Panc1 (cell line): ENCODE data around the gene PLEKHA7. TPM values are rescaled to one million over a fixed set of nuclear protein-coding genes. Genes with fewer than 3 reads are reported as not detected.

Source experiments
- ATAC-seq: fragments of 200-7000 bp; cut with Tn5 transposase; 2 replicates; pipeline ENCODE4 v1.9.1; 2020; ENCODE audit warnings: mild to moderate bottlenecking, moderate library complexity
- BruUV-seq: library from RNA; stranded (reverse); fragments of 400-500 nt; replicated peaks from 2 replicates; lab custom pipeline; 2021; lab: Mats Ljungman, UMichigan
- CTCF ChIA-PET: fragments of 300-600 bp; sonication (Branson Sonifier 250); formaldehyde crosslinking; loops from one replicate; lab custom pipeline; 2022; ENCODE audit warnings: antibody characterized with exemption; lab: Charles Lee
- POLR2A ChIA-PET: fragments of 300-600 bp; sonication (Branson Sonifier 250); formaldehyde crosslinking; loops from one replicate; lab custom pipeline; 2022; ENCODE audit warnings: antibody characterized with exemption; lab: Charles Lee
- DNase-seq: peaks from one replicate; pipeline ENCODE4 v3.0.0-alpha.2; 2010; ENCODE audit warnings: low read depth, low spot score
- H3K27ac ChIP-seq: 2 replicates; pipeline ENCODE4 v1.5.1; 2011; ENCODE audit warnings: mild to moderate bottlenecking, low read length, inconsistent platforms
- H3K27me3 ChIP-seq: fragments of 200-500 bp; sonication (Bioruptor generic); 2 replicates; pipeline ENCODE4 v1.6.0; 2014; ENCODE audit warnings: low read length, inconsistent platforms; ENCODE audit not compliant: control insufficient read depth, insufficient read depth
- H3K36me3 ChIP-seq: fragments of 200-500 bp; sonication (Bioruptor generic); 2 replicates; pipeline ENCODE4 v1.5.1; 2014; ENCODE audit warnings: inconsistent platforms, mild to moderate bottlenecking, low read length, moderate library complexity; ENCODE audit not compliant: control insufficient read depth, insufficient read depth
- H3K4me1 ChIP-seq: 2 replicates; pipeline ENCODE4 v1.5.1; 2011; ENCODE audit warnings: inconsistent platforms, mild to moderate bottlenecking, low read length, moderate library complexity; ENCODE audit not compliant: control insufficient read depth, insufficient read depth
- H3K4me3 ChIP-seq, 2 experiments: 2 replicates each; pipeline ENCODE4 v1.5.1; 2011 to 2012; ENCODE audit warnings: low read depth in 2 of 2, low read length in 2 of 2, mild to moderate bottlenecking in 2 of 2, inconsistent platforms in 1 of 2, moderate library complexity in 1 of 2
- H3K9me3 ChIP-seq: fragments of 200-500 bp; sonication (Bioruptor generic); 2 replicates; pipeline ENCODE4 v1.5.1; 2014; ENCODE audit warnings: low read depth, mild to moderate bottlenecking, inconsistent platforms, low read length, moderate library complexity; ENCODE audit not compliant: control insufficient read depth, insufficient read depth
- POLR2AphosphoS5 ChIP-seq: IDR thresholded peaks from 2 replicates; pipeline ENCODE4 v1.6.1; 2012; ENCODE audit warnings: mild to moderate bottlenecking, low read depth, low read length, moderate library complexity
- SIN3A ChIP-seq: IDR thresholded peaks from 2 replicates; pipeline ENCODE4 v1.6.1; 2012; ENCODE audit warnings: low read depth, mild to moderate bottlenecking, low read length, moderate library complexity, borderline replicate concordance; ENCODE audit not compliant: insufficient read depth
- TCF7L2 ChIP-seq: IDR thresholded peaks from 2 replicates; pipeline ENCODE4 v1.6.1; 2011; ENCODE audit warnings: mild to moderate bottlenecking, low read depth, low read length, inconsistent platforms
- in situ Hi-C: cut with HindIII; loops from 2 replicates; pipeline ENCODE4 v1.10.0; 2016; ENCODE audit warnings: low sequenced_read_pairs, low pct_unique_long_range_greater_than_20kb
- intact Hi-C: fragments of 100-400 bp; cut with micrococcal nuclease; formaldehyde crosslinking; loops from one replicate; pipeline ENCODE4 v1.10.0; 2022; ENCODE audit not compliant: unreplicated experiment
- total RNA-seq: library from RNA; stranded (reverse); gene quantifications from one replicate; pipeline ENCODE4 v1.2.1, GENCODE V29; 2021; ENCODE audit not compliant: unreplicated experiment
- TF ChIP-seq, protein P1 (sequence below), 2 experiments: IDR thresholded peaks; 2 replicates each; pipeline ENCODE4 v1.6.1; 2011 to 2012; ENCODE audit warnings: low read depth in 2 of 2, control low read depth in 1 of 2, low read length in 1 of 2, mild to moderate bottlenecking in 1 of 2, moderate library complexity in 1 of 2; ENCODE audit not compliant: insufficient read depth in 1 of 2
- TF ChIP-seq, protein P2 (sequence below): fragments of 450-650 bp; IDR thresholded peaks from 2 replicates; pipeline ENCODE4 v1.5.1; 2017; ENCODE audit warnings: mild to moderate bottlenecking

The PLEKHA7 gene
- total RNA-seq, 1 experiment from 2014 or later, result 11.6 TPM

DNA sequence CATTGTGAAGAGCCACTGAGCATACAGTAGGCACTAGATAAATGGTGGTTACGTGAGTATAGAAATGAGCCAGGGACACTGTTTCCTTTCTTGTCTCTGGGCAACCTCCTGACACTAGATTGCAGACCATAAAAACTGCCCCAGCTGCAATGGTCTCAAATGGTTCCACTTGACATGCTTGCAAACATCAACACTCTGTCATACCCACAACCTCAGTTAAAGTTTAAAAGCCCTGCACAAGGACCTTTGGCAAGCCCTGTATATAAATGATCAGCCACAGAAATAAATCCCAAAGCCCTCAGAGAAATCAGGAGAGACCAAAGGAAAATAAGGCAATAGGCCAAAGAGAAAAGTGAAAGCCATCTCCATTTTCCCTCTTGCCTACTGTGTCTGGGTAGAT, 20.7 kb downstream of the PLEKHA7 start:
- H3K36me3 ChIP-seq, result no peaks in the 10 kb centered on the region
- in situ Hi-C loops, result no loop called here
- no peak for DNase-seq
- no peak overlapping the region for H3K4me3 ChIP-seq
- CTCF ChIA-PET, result no interaction called here
- H3K27me3 ChIP-seq, result no peaks in the 10 kb centered on the region
- H3K27ac ChIP-seq, result no peak overlapping the region
- no peak for ATAC-seq
- H3K4me1 ChIP-seq, result no peaks in the 10 kb centered on the region
- intact Hi-C loops, result no loop called here
- TF ChIP-seq SIN3A, result no peak
- no peak for TF ChIP-seq POLR2AphosphoS5
- TF ChIP-seq, protein P1, sequence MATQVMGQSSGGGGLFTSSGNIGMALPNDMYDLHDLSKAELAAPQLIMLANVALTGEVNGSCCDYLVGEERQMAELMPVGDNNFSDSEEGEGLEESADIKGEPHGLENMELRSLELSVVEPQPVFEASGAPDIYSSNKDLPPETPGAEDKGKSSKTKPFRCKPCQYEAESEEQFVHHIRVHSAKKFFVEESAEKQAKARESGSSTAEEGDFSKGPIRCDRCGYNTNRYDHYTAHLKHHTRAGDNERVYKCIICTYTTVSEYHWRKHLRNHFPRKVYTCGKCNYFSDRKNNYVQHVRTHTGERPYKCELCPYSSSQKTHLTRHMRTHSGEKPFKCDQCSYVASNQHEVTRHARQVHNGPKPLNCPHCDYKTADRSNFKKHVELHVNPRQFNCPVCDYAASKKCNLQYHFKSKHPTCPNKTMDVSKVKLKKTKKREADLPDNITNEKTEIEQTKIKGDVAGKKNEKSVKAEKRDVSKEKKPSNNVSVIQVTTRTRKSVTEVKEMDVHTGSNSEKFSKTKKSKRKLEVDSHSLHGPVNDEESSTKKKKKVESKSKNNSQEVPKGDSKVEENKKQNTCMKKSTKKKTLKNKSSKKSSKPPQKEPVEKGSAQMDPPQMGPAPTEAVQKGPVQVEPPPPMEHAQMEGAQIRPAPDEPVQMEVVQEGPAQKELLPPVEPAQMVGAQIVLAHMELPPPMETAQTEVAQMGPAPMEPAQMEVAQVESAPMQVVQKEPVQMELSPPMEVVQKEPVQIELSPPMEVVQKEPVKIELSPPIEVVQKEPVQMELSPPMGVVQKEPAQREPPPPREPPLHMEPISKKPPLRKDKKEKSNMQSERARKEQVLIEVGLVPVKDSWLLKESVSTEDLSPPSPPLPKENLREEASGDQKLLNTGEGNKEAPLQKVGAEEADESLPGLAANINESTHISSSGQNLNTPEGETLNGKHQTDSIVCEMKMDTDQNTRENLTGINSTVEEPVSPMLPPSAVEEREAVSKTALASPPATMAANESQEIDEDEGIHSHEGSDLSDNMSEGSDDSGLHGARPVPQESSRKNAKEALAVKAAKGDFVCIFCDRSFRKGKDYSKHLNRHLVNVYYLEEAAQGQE (IDR thresholded peaks at IDR 0.05; ENCODE audit: insufficient read depth in 1 of 2, low read depth in 2 of 2, low read length in 1 of 2), result no peak
- TF ChIP-seq, protein P2, sequence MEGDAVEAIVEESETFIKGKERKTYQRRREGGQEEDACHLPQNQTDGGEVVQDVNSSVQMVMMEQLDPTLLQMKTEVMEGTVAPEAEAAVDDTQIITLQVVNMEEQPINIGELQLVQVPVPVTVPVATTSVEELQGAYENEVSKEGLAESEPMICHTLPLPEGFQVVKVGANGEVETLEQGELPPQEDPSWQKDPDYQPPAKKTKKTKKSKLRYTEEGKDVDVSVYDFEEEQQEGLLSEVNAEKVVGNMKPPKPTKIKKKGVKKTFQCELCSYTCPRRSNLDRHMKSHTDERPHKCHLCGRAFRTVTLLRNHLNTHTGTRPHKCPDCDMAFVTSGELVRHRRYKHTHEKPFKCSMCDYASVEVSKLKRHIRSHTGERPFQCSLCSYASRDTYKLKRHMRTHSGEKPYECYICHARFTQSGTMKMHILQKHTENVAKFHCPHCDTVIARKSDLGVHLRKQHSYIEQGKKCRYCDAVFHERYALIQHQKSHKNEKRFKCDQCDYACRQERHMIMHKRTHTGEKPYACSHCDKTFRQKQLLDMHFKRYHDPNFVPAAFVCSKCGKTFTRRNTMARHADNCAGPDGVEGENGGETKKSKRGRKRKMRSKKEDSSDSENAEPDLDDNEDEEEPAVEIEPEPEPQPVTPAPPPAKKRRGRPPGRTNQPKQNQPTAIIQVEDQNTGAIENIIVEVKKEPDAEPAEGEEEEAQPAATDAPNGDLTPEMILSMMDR, result no peak
- no peak for TF ChIP-seq TCF7L2
- BruUV-seq, result no TSS peak
- POLR2A ChIA-PET, result no interaction called here
- no peaks in the 10 kb centered on the region for H3K9me3 ChIP-seq

DNA sequence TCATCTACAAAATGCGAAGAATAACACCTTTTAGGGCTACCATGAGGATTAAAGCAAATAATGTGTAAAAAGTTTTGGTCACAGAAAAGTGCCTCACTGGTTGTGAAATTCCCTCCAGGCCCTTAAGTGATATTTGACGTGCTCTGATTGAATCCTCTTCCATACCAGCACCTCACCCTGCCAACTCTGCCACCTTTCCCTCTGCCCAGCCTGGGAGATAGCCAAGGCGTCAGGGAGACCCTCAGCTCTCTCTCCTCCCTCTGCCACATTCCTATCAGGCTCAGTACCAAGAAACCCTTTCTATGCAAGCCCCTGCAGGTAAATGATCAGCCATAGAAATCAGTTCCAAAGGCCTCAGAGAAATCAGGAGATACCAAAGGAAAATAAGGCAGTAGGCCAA, 21.4 kb downstream of the PLEKHA7 start:
- no TSS peak for BruUV-seq
- ChIA-PET CTCF (no interaction called here), POLR2A (no interaction called here)
- in situ Hi-C loops, result no loop called here
- Histone ChIP-seq H3K4me3 (no peak overlapping the region), H3K27ac (no peak overlapping the region), H3K36me3 (no peaks in the 10 kb centered on the region), H3K4me1 (no peaks in the 10 kb centered on the region; the same call in 1 of the 2 replicates), H3K27me3 (no peaks in the 10 kb centered on the region), H3K9me3 (no peaks in the 10 kb centered on the region)
- ATAC-seq (no peak), DNase-seq (no peak)
- intact Hi-C loops, result no loop called here
- TF ChIP-seq, protein P1 (IDR thresholded peaks at IDR 0.05; ENCODE audit: insufficient read depth in 1 of 2, low read depth in 2 of 2, low read length in 1 of 2), result no peak
- no peak for TF ChIP-seq TCF7L2
- TF ChIP-seq, protein P2, result no peak
